Lung microvascular endothelial cell (primary cell): Measurements from ENCODE around the gene RNF40. TPM values are rescaled to one million over a fixed set of nuclear protein-coding genes. Genes with fewer than 3 reads are reported as not detected.
"Not testable (repeated sequence)": the region's sequence is repeated elsewhere in the genome, so short reads cannot be mapped to it uniquely, and the experiment has no call there.

Experiments
- DNase-seq, 2 donors: peaks; one replicate each; pipeline versions ENCODE4 v3.0.0 to v3.0.0-alpha.2; 2010; ENCODE audit warnings: low read depth in 2 of 2
- total RNA-seq: library from RNA; depleted of rRNA; stranded (reverse); fragments of >200 nt; gene quantifications from 2 replicates; pipeline ENCODE4 v1.2.1, GENCODE V29; 2014

The RNF40 gene
- total RNA-seq, 1 donor from 2014 or later, result 42.5 TPM

DNA sequence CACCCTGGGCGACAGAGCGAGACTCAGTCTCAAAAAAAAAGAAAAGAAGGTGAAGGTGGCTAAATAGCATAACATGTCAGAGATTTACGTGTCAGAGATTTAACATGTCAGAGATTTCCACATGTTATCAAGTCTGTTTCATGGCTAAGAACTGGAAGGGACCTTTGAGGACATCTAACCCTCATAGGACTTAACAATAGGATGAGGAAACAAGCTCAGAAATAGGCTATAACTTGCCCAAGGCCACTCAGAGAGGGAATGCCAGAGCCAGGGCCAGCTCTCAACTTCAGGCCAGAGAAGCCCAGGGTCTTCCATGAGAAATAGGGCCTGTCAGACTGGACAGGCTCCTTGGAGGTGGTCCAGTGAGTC is 51.7 kb downstream of the RNF40 start:
- peak in 1 of 2 donors; percentile 6 for DNase-seq

DNA sequence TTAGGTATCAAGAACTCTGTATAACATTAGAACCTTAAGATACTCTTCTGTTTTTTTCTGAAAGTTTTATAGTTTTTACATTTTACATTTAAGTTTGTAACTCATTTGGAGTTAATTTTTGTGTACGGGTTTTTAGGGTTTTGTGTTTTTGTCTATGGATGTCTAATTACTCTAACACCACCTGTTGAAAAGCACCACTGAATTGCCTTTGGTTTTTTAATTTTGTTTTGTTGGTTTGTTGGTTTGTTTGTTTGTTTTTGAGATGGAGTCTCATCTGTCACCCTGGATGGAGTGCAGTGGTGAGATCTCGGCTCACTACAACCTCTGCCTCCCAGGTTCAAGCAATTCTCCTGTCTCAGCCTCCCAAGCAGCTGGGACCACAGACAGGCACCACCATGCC is 54.6 kb downstream of the RNF40 start:
- DNase-seq, result no peak

DNA sequence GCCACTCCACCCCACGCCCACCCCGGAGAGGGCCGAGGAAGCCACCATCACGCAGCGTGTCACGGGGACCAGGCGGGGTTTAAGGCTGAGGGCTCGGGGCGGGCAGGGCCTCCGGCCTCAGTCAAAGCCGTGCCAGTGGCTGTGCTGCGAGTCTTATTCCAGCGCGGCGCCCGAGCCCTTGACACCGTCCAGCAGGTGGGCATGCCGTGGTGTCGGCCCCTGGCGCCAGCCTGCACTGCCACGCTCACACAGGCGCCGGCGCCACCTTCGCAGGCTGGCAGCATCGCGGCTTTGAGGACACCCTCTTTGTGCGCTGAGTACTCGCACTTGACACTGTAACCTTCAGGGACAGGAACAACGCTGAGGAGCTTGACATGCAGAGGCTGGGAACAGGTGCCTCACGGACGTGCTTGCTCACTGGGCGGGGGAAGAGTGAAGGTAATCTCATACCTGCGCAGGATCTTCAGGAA is 58.9 kb downstream of the RNF40 start:
- no peak for DNase-seq

DNA sequence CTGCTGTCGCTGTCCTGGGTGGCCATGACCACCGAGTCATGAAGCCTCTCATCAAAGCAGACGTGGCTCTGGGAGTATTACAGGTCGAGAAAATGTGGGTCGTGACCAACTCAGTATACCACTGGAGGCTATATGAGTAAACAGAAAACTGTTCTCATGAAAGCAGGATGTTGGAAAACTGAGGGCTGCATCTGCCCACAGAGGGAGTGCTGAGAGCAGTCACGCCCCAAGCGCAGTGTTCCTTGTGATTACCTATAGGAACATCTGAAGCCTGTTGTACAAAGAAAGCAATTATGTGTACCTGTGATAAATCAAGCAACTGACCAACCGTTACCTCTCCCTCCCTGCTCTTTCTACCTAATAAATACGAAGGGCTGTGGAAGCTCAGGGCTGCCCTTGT is 59.3 kb downstream of the RNF40 start:
- not testable (repeated sequence) for DNase-seq

DNA sequence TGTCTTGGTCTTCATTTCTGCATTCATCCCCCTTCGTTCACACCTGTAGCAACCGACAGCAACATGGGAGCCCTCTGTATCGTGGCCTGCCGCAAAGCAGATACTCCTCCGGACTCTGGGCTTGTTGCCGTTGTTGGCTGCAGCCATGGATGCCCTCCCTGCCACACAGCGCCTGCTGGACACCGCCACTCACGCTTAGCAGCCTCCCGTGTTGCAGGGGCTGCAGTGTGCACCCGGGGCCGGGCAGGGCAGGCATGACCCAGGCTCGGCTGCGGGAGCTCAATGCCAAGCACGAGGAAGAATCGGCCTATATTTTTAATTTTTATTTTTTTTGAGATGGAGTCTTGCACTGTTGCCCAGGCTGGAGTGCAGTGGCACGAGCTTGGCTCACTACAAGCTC is 59.8 kb downstream of the RNF40 start:
- DNase-seq, result no peak

Other genes with a start within 250 kb of the RNF40 start
- gene ZNF768, start 235.8 kb upstream of the RNF40 start, total RNA-seq, result 11.3 and 17.9 TPM in 2 replicates
- 4.8 and 7.7 TPM in 2 replicates for gene ZNF747, start 227.5 kb upstream of the RNF40 start, total RNA-seq
- 2.0 and 3.2 TPM in 2 replicates for gene ZNF764, start 203.9 kb upstream of the RNF40 start, total RNA-seq
- gene ZNF688, start 190.6 kb upstream of the RNF40 start, total RNA-seq, result 5.0 and 5.4 TPM in 2 replicates
- gene ZNF785, start 176.6 kb upstream of the RNF40 start, total RNA-seq, result 5.4 and 9.9 TPM in 2 replicates
- gene ZNF689, start 151.9 kb upstream of the RNF40 start, total RNA-seq, result 3.1 and 4.0 TPM in 2 replicates
- 4.1 and 4.4 TPM in 2 replicates for gene PRR14, start 111.4 kb upstream of the RNF40 start, total RNA-seq
- gene FBRS, start 103.9 kb upstream of the RNF40 start, total RNA-seq, result 7.8 and 13.3 TPM in 2 replicates
- gene SRCAP, start 63.2 kb upstream of the RNF40 start, total RNA-seq, result 16.6 and 24.8 TPM in 2 replicates
- 8.9 and 10.7 TPM in 2 replicates for gene PHKG2, start 13.9 kb upstream of the RNF40 start, total RNA-seq
- gene CFAP119, start 260 bp upstream of the RNF40 start, total RNA-seq, result 0.40 and 0.87 TPM in 2 replicates
- 3.9 and 5.2 TPM in 2 replicates for gene ZNF629, start 24.9 kb downstream of the RNF40 start, total RNA-seq
- gene BCL7C, start 131.8 kb downstream of the RNF40 start, total RNA-seq, result 39.7 and 72.0 TPM in 2 replicates
- gene CTF1, start 134.3 kb downstream of the RNF40 start, total RNA-seq, result 0.22 and 0.40 TPM in 2 replicates
- 14.3 and 15.7 TPM in 2 replicates for gene FBXL19, start 161.2 kb downstream of the RNF40 start, total RNA-seq
- 22.9 and 24.8 TPM in 2 replicates for gene ORAI3, start 186.7 kb downstream of the RNF40 start, total RNA-seq
- gene SETD1A, start 195.4 kb downstream of the RNF40 start, total RNA-seq, result 1.7 and 2.2 TPM in 2 replicates
- gene HSD3B7, start 222.9 kb downstream of the RNF40 start, total RNA-seq, result 13.3 and 26.0 TPM in 2 replicates
- gene STX1B, start 248.3 kb downstream of the RNF40 start, total RNA-seq, result under 0.01 and 0.40 TPM in 2 replicates